NCI-H524 treated with DMSO at 0.1 percent for 48 hours (cell line): Measurements from ENCODE around the gene GALNT11.

Source experiments
- DNase-seq: peaks from one replicate; lab custom pipeline; 2025; lab: John Stamatoyannopoulos, UW

Gene GALNT11

DNA sequence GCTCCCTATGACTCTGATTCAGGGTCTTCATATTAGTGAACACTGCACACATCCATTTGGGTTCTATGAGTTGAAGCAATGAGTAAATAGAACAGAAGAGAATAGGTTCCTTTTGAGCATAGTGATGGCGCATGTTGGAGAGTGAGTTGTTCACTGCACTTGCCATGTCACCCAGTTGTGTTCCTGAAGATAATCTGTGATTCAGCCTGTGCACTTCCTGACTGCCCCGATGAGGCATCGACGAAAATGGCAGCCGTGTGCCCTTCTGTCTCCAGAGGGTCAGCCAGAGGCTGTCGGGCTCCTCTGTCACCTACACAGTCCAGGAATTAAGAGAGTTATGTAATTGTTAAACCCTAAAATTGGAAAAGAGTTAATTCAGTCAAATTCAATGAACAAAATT lies 94.7 kb downstream of the GALNT11 start:
- no peak for DNase-seq

GRCh38 chr7:152120776-152121175 lies 95.3 kb downstream of the GALNT11 start:
- no peak for DNase-seq

DNA sequence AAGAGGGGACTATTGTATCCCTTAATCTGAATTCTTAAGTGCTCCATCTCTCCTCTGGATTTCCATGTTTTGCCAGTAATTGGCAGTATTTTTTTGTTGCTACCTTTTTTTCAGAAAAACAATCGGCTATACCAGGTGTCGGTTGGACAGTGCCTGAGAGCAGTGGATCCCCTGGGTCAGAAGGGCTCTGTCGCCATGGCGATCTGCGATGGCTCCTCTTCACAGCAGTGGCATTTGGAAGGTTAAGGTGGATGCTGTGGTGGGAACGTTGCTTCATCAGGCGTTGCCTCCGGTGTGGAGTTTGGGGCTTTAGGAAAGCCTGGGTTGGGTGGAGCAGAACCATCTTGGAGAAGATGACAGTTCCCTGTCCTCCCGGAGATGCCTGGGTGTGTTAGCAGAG lies 96.0 kb downstream of the GALNT11 start:
- DNase-seq = no peak

GRCh38 chr7:152122540-152122939 lies 97.1 kb downstream of the GALNT11 start:
- DNase-seq = no peak

GRCh38 chr7:152126741-152127140 lies 101.3 kb downstream of the GALNT11 start:
- no peak for DNase-seq

- no peak for DNase-seq
Observed at GRCh38 chr7:152127229-152127628, 101.8 kb downstream of the GALNT11 start.

DNA sequence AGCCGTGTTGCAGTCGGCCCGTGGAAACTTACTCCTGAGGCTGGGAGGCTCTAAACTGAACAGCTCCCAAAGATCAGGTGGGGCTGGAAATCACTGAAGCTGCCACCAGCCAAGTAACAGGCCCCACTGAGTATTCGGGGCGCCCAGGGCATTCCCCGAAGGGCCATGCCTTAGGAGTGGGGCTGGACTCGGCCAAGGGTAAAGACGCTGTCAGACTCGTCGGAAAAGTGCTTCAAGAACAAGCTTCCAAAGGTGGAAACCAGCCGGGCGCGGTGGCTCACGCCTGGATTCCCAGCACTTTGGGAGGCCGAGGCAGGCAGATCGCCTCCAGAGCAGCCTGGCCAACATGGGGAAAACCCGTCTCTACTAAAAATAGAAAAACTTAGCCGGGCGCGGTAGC lies 102.8 kb downstream of the GALNT11 start:
- DNase-seq = no peak

- DNase-seq = no peak
Observed at GRCh38 chr7:152128741-152129461, 103.4 kb downstream of the GALNT11 start.

- DNase-seq = no peak
Observed at GRCh38 chr7:152129682-152130081, 104.2 kb downstream of the GALNT11 start.

DNA sequence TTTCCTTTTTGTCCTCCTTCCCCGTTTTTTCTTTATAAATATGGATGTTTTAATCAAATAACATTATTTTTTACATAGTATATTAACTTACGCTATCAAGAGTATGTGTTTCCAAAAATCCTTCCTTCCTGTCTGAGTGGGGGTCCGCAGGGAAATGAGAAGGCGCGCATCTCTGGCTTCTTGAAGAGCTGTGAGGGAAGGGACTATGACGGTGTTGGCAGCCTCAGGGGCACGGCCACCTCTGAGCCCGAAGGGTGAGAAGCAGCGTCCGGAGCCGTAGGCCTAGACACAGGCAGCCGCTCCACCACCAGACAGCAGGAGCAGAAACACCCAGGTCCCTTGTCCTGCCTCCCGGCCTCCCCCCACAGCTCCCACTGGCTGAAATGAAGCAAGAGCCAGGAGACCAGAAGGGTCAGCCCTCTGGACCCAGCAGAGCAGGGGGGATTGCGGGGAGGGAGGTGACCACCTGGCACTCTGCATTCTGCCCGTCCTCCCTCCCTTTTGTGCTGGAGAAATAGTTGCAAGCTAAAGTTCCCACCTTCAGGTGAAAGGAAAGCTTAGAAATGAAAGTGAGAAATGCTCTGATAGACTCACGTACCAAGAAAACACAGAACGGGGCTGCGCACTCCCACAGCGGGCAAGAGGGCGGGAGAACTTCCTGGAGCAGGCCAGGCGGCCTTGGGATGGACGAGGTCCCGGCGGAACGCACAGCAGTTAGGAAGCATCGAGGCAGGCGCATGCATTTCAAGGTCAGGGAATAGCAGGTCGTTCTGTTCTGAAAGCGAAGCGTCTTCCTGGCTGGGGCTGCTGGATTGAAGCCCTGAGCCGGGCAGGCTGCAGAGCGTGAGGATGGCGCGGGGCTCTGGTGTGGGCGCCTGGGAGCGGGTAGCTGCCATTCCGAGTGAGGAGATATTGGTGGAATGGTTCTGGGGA lies 105.5 kb downstream of the GALNT11 start:
- no peak for DNase-seq

DNA sequence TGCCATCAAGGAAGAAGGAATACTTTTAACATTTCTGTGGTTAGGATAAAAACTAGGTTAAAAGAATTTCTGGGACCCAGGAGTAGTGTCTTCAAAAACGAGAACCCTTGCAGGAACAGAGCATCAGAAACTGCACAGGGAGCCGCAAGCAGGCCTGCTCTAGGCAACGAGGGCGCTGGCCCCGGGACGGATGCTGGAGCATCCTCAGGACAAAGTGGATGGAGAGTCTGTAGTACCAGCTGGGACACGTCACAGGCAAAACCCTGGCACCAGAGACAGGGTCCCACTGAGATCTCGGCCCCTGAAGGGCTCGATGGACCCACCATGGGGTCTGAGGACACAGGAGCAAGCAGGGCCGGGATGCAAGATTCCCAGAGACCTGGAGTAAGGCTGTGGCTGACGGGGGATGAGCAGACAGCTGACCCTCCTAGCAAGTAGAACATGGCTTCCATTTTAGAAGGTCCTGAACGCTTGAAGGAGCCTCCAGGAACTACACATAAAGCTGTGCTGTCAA lies 106.6 kb downstream of the GALNT11 start:
- DNase-seq = no peak

DNA sequence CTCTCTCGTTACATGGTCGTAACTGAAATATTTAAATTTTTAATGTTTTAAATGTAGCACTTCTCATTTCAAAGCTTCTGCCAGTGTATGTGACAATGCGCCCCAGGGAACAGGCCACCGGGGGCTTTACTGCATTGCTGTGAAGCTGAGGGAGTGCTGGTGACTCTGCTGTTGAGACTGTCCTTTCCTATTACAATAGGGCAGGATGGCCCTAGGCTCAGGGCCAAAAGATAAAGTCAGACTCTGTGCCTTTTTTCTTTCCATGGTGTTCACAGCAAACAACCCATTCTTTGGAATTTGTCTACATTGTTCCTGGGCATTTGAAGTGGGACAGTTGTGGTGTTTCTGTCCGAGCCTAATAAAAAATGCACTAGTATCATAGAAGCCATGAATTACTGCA lies 107.3 kb downstream of the GALNT11 start:
- DNase-seq = no peak

DNA sequence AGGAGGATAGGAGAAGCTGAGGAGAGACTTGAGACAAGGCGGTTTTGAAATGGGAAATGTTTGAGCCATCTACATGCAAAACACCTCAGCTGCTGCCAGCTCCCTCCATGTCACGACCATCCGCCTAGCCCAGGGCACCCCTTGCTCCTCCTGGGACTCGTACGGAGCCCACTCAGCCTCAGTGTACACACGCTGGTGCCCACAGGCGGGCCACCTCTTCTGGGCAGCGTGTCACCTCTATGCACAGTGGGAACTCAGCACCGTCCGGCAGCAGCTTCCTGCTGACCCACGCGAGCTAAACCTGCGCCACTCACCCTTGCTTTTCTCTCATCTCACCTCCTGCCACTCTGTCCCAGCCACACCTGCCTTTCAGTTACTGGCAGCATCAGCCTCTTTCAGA lies 108.3 kb downstream of the GALNT11 start:
- DNase-seq = no peak

DNA sequence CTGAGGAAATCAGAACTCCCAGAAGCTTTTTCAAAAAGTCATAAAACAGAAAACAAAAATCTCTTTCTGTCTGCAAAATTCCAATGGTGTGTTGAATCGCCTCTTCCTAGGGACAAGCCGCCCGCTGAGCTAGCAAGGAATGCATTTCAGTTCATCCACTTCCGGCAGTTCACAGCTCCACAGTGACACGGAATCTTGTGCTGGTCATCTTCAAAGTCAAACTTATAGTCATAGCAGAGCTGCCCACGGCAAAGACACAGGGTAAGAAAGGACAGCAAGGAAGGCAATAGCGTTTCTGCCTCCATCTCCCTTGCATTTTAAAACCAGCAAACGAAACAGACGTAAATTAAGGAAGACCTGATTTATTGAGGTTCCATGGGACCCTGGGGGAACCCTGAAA lies 111.2 kb downstream of the GALNT11 start:
- DNase-seq = no peak

DNA sequence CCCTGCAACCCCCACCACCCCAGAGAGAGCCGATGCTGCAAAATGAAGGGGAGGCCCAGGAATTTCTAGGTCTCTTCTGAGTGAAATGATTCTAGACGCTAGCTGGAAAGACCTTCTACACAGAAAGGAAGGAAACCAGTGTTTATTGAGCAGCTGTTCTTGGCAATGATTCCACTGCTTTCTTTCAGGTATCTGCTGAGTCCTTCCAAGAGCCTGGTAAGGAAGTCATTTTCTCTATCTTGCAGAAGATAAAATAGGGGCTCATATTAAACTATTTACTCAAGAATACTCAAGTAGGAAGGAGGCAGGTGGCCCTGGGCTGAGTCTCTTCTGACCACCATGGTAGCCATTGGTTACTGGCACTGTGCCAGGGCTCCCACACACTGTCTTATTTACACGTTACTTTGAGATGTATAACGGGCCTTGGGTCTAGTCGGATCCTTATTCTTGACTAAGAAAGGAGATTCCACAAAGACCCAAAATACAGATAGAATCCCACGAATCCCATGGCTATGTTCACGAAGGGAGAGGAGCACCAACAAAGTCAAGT lies 112.1 kb downstream of the GALNT11 start:
- no peak for DNase-seq

- no peak for DNase-seq
Observed at GRCh38 chr7:152140067-152140466, 114.6 kb downstream of the GALNT11 start.

DNA sequence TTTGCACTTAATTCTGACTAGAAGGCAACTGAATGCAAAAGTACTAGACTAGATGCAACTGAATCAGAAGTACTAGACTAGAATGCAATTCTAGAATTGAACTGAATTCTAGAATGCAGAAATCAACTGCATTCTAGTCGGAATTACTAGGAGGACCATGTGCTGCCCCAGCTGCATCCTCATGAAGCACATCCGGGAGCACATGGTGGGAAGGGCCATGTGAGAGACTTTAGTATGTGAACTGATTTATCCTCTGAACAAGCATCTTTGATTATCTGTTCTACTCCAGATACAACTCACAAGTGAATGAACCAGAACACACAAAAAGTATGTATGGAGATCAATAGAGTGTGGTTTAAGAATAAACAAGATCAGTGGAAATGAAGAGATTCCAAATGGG lies 115.1 kb downstream of the GALNT11 start:
- DNase-seq = no peak

DNA sequence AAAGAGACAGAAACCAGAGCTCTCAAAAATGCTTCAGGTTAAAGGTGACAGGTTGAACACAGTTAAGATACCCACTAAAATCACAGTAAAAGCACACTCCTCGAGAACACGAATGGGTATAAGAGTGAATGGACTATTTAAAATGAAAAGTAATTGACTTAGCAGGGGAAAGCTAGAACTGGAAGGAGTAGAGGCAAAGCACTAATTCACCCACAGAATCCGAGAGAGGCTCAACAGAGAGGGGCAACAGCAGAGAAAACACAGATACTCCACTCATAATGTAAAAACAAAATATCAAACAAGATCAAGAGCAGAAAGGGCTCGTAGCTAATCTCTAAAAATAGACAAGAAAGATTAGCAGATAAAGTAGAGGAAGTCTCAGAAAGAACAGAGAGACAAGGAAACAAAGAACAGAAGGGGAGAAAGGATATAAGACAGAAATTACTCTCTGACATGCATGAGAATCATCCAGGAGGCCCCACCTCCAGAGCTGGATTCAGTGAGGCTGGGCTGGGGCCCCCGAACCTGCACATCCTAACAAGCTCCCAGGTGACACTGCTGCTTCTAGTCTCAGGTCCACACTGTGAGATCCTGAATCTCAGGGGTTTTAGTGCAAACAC lies 117.6 kb downstream of the GALNT11 start:
- DNase-seq = no peak

DNA sequence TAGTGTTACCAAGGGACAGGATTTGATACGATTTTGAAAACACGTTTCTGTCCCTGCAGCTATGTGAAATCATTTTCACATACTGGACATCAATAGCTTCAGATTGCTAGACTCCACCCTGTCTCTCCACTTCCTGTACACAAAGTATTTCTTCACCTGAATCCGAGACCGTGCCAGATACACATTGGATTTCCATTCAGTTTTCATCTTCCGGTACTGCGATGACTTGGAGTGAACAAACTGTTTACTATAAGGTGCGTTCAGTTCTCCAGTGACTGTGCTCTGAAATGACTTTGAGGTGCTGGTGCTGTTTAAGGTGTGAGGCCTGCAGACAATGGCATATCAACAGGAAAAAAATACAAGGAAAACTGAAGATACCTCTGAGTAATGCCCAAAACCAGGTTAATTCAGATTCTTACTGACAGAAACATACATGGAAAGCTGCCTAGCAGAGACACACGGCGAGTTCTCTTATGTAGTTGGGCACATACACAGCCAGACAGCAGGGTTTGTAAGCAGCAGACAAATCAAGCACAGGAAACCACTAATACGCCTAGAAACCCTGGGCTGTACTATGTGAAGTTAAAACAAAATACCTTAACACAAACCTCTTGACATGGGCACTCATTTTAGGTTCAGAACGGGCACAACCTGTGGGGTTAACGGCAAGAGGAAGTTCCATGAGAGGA lies 119.2 kb downstream of the GALNT11 start:
- no peak for DNase-seq

- no peak for DNase-seq
Observed at GRCh38 chr7:152145853-152146466, 120.5 kb downstream of the GALNT11 start.

DNA sequence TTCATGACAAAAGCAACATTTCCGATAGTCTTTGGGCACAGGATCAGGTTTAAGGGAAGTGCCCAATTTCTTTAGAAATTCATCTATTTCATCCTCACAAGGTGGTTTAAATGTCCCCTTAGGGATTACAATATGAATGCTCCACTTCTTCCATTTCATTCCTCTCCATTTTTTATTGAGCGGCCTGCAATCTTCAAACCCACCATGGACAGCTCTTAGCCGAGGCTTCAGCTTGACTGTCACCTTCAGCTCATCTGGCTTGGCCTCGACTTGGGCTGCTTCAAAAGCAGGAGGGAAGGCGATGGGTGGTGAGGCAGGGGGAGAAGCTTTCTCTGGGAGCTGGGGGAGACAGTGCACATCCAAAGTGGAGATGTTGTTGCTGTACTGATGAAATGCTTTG lies 123.2 kb downstream of the GALNT11 start:
- DNase-seq = no peak
